Esophagus muscularis mucosa (tissue), 4 donors: Measurements from ENCODE around the gene SYNRG. TPM values are rescaled to one million over a fixed set of nuclear protein-coding genes. Genes with fewer than 3 reads are reported as not detected.
A peak's percentile ranks its signal among the peaks of the same experiment; 100 is the strongest.
"Not testable (repeated sequence)": the region's sequence is repeated elsewhere in the genome, so short reads cannot be mapped to it uniquely, and the experiment has no call there.

ENCODE experiments used
- DNase-seq: peaks from one replicate; pipeline ENCODE4 v3.0.0-alpha.2; 2017; ENCODE audit errors: extremely low spot score
- H3K27ac ChIP-seq, 4 donors: fragments of 200-600 bp; sonication (generic); replicated peaks in 1 of 4; 1 replicate in 3 of 4; 2 replicates in 1 of 4; pipeline ENCODE4 v1.5.1; 2016 to 2019; ENCODE audit warnings: mild to moderate bottlenecking in 1 of 4
- H3K27me3 ChIP-seq, 4 donors: fragments of 200-600 bp; sonication (generic); one replicate each; pipeline versions ENCODE4 v1.5.1 to v1.6.0; 2016 to 2019
- H3K36me3 ChIP-seq, 4 donors: fragments of 200-600 bp; sonication (generic); one replicate each; pipeline ENCODE4 v1.5.1; 2016 to 2019
- H3K4me1 ChIP-seq, 4 donors: fragments of 200-600 bp; sonication (generic); one replicate each; pipeline ENCODE4 v1.5.1; 2016 to 2019
- H3K4me3 ChIP-seq, 4 donors: fragments of 200-600 bp; sonication (generic); 1 replicate in 2 of 4; 2 replicates in 2 of 4; pipeline ENCODE4 v1.5.1; 2016 to 2019; ENCODE audit warnings: mild to moderate bottlenecking in 4 of 4, moderate library complexity in 1 of 4
- H3K9me3 ChIP-seq, 4 donors: fragments of 200-600 bp; sonication (generic); 1 replicate in 3 of 4; 2 replicates in 1 of 4; pipeline ENCODE4 v1.5.1; 2016 to 2019
- CTCF ChIP-seq, 3 experiments: fragments of 200-600 bp in 2 of 3; fragments of 450-650 bp in 1 of 3; sonication (generic) in 2 of 3; IDR thresholded peaks; one replicate each; pipeline ENCODE4 v1.5.1; 2017 to 2019; ENCODE audit warnings: antibody characterized with exemption in 3 of 3, mild to moderate bottlenecking in 2 of 3, moderate library complexity in 1 of 3
- EP300 ChIP-seq: sonication (generic); formaldehyde crosslinking; IDR thresholded peaks from one replicate; pipeline ENCODE4 v1.6.1; 2017; ENCODE audit warnings: antibody characterized with exemption
- POLR2A ChIP-seq: fragments of 450-650 bp; IDR thresholded peaks from one replicate; pipeline ENCODE4 v1.6.1; 2017; ENCODE audit warnings: antibody characterized with exemption, moderate library complexity, mild to moderate bottlenecking, low read depth
- POLR2AphosphoS5 ChIP-seq, 2 donors: sonication (generic); formaldehyde crosslinking; IDR thresholded peaks; one replicate each; pipeline ENCODE4 v1.6.1; 2017; ENCODE audit warnings: antibody characterized with exemption in 2 of 2
- whole genome bisulfite sequencing: methylation state at CpG from one replicate; pipeline ENCODE4 v1.1.5; 2018; 5-methylcytosine and 5-hydroxymethylcytosine counted together
- intact Hi-C: fragments of 100-400 bp; cut with DNase I; formaldehyde crosslinking; loops from one replicate; pipeline ENCODE4 v1.15.1; 2023
- total RNA-seq, 4 donors: library from RNA; depleted of rRNA; stranded (reverse); fragments of >200 nt; gene quantifications; one replicate each; pipeline versions ENCODE4 v1.1.0 to v1.2.1, GENCODE V29; 2016

SYNRG gene
- total RNA-seq, 4 donors from 2014 or later, result 11.9 to 19.5 (median 17.0) TPM

GRCh38 chr17:37614391-37614790, 5.2 kb upstream of the SYNRG start:
- intact Hi-C loops, result no loop called here
- H3K27me3 ChIP-seq, result no peaks in the 10 kb centered on the region
- whole genome bisulfite sequencing, result 88% methylated on average over 5 of the region's 5 CpGs
- DNase-seq, result no peak
- H3K27ac ChIP-seq, result no peak overlapping the region
- no peaks in the 10 kb centered on the region for H3K9me3 ChIP-seq
- peaks cover 4 to 8% (median 5%) of the 10 kb centered on the region in 4 donors for H3K4me1 ChIP-seq
- H3K4me3 ChIP-seq, result no peak overlapping the region
- peaks cover 24 to 74% (median 61%) of the 10 kb centered on the region in 4 donors for H3K36me3 ChIP-seq
- no peak for TF ChIP-seq EP300
- no peak for TF ChIP-seq POLR2AphosphoS5 (IDR thresholded peaks at IDR 0.05)
- TF ChIP-seq POLR2A, result no peak

GRCh38 chr17:37610971-37611370, 1.8 kb upstream of the SYNRG start:
- Histone ChIP-seq H3K27ac (no peak overlapping the region), H3K27me3 (no peaks in the 10 kb centered on the region), H3K9me3 (no peaks in the 10 kb centered on the region), H3K4me3 (no peak overlapping the region), H3K36me3 (peaks cover 11 to 40% (median 28%) of the 10 kb centered on the region in 4 donors), H3K4me1 (peaks cover 11 to 32% (median 31%) of the 10 kb centered on the region in 4 donors)
- no peak for TF ChIP-seq EP300
- no peak for TF ChIP-seq POLR2AphosphoS5 (IDR thresholded peaks at IDR 0.05)
- TF ChIP-seq CTCF (IDR thresholded peaks at IDR 0.05), result no peak
- no peak for TF ChIP-seq POLR2A
- intact Hi-C loops, result no loop called here
- DNase-seq, result no peak
- 94% methylated on average over 1 of the region's 1 CpG for WGBS

- Histone ChIP-seq H3K4me1 (peaks cover 15 to 41% (median 39%) of the 10 kb centered on the region in 4 donors), H3K27ac (peak overlapping the region; percentile 85 to 94 (median 90)), H3K36me3 (peaks cover 11 to 30% (median 19%) of the 10 kb centered on the region in 4 donors), H3K4me3 (peak overlapping the region; percentile 65 to 97 (median 85))
- intact Hi-C loops, DNase-seq, H3K9me3 ChIP-seq, H3K27me3 ChIP-seq: not testable (repeated sequence)
- WGBS, result 85% methylated on average over 5 of the region's 5 CpGs
These were observed 813 bp upstream of the SYNRG start for GRCh38 chr17:37610041-37610420.

GRCh38 chr17:37608351-37609169, 658 bp downstream of the SYNRG start:
- H3K27me3 ChIP-seq, result no peaks in the 10 kb centered on the region
- TF ChIP-seq CTCF (IDR thresholded peaks at IDR 0.05), result no peak
- TF ChIP-seq POLR2A, result no peak
- no peak for TF ChIP-seq POLR2AphosphoS5 (IDR thresholded peaks at IDR 0.05)
- no peak for TF ChIP-seq EP300
- H3K4me1 ChIP-seq, result peaks cover 20 to 46% (median 46%) of the 10 kb centered on the region in 4 donors
- no peaks in the 10 kb centered on the region for H3K9me3 ChIP-seq
- peak overlapping the region; percentile 65 to 97 (median 85) for H3K4me3 ChIP-seq
- no peak for DNase-seq
- intact Hi-C loops, result no loop called here
- peaks cover 2 to 21% (median 8%) of the 10 kb centered on the region in 4 donors for H3K36me3 ChIP-seq
- peak overlapping the region; percentile 85 to 94 (median 90) for H3K27ac ChIP-seq
- under 1% methylated on average over 14 of the region's 26 CpGs for WGBS

- peak overlapping the region; percentile 65 to 97 (median 85) for H3K4me3 ChIP-seq
- H3K4me1 ChIP-seq, result peaks cover 20 to 46% (median 46%) of the 10 kb centered on the region in 4 donors
- H3K27ac ChIP-seq, result peak overlapping the region in 3 of 4 donors; percentile 86 to 94 (median 94)
- H3K27me3 ChIP-seq, result no peaks in the 10 kb centered on the region
- peaks cover 0 to 16% (median under 1%) of the 10 kb centered on the region in 4 donors for H3K36me3 ChIP-seq
- DNase-seq, result no peak
- 73% methylated on average over 26 of the region's 26 CpGs for WGBS
- H3K9me3 ChIP-seq, result no peaks in the 10 kb centered on the region
- TF ChIP-seq EP300 (no peak), CTCF (IDR thresholded peaks at IDR 0.05) (no peak), POLR2AphosphoS5 (IDR thresholded peaks at IDR 0.05) (no peak), POLR2A (no peak)
- intact Hi-C loops, result no loop called here
These were observed 1.4 kb downstream of the SYNRG start for GRCh38 chr17:37607637-37608331.
